CD14-positive monocyte (primary cell): ENCODE data around the gene ACAD8. TPM values are rescaled to one million over a fixed set of nuclear protein-coding genes. Genes with fewer than 3 reads are reported as not detected.

ENCODE experiments used
- DNase-seq, 3 donors: peaks; one replicate each; pipeline ENCODE4 v3.0.0-alpha.2; 2011 to 2022
- H2AFZ ChIP-seq: 2 replicates; pipeline ENCODE4 v1.6.0; 2012; ENCODE audit warnings: mild to moderate bottlenecking, low read depth, low read length, inconsistent platforms; ENCODE audit not compliant: insufficient read depth, poor library complexity, severe bottlenecking
- H3K27ac ChIP-seq, 2 donors: 1 replicate in 1 of 2; 2 replicates in 1 of 2; pipeline ENCODE4 v1.5.1; 2012 to 2013; ENCODE audit warnings: low read length in 2 of 2, control low read depth in 1 of 2, inconsistent platforms in 1 of 2, low read depth in 1 of 2, mild to moderate bottlenecking in 1 of 2
- H3K27me3 ChIP-seq, 2 donors: one replicate each; pipeline versions ENCODE4 v1.6.0 to v1.6.1; 2011 to 2013; ENCODE audit warnings: low read length in 2 of 2; ENCODE audit not compliant: control insufficient read depth in 2 of 2, insufficient read depth in 2 of 2
- H3K36me3 ChIP-seq, 2 donors: replicated peaks in 1 of 2; 1 replicate in 1 of 2; 2 replicates in 1 of 2; pipeline versions ENCODE4 v1.5.1 to v1.6.1; 2012 to 2013; ENCODE audit warnings: low read length in 2 of 2, control low read depth in 1 of 2, inconsistent platforms in 1 of 2, mild to moderate bottlenecking in 1 of 2; ENCODE audit not compliant: insufficient read depth in 2 of 2, control insufficient read depth in 1 of 2
- H3K4me1 ChIP-seq, 2 donors: 1 replicate in 1 of 2; 2 replicates in 1 of 2; pipeline versions ENCODE4 v1.5.1 to v1.6.1; 2012 to 2013; ENCODE audit warnings: low read length in 2 of 2, control low read depth in 1 of 2, inconsistent platforms in 1 of 2, mild to moderate bottlenecking in 1 of 2, moderate library complexity in 1 of 2; ENCODE audit not compliant: insufficient read depth in 2 of 2, control insufficient read depth in 1 of 2
- H3K4me2 ChIP-seq: replicated peaks from 2 replicates; pipeline ENCODE3; 2012; ENCODE audit warnings: low read length, moderate library complexity, mild to moderate bottlenecking; ENCODE audit not compliant: poor library complexity, severe bottlenecking; ENCODE audit errors: extremely low read depth
- H3K4me3 ChIP-seq, 3 experiments: fragments of 200-600 bp in 1 of 3; sonication (generic) in 1 of 3; replicated peaks in 1 of 3; 1 replicate in 2 of 3; 2 replicates in 1 of 3; pipeline ENCODE4 v1.5.1; 2011 to 2013; ENCODE audit warnings: low read length in 3 of 3, mild to moderate bottlenecking in 3 of 3, control low read depth in 2 of 3, low read depth in 2 of 3, inconsistent platforms in 1 of 3, moderate library complexity in 1 of 3
- H3K79me2 ChIP-seq: 2 replicates; pipeline ENCODE4 v1.6.0; 2012; ENCODE audit warnings: mild to moderate bottlenecking, control low read depth, inconsistent platforms, low read length, moderate library complexity; ENCODE audit not compliant: insufficient read depth
- H3K9ac ChIP-seq: 2 replicates; pipeline ENCODE4 v1.6.0; 2017; ENCODE audit warnings: low read length, mild to moderate bottlenecking; ENCODE audit not compliant: insufficient read depth, poor library complexity, severe bottlenecking
- H3K9me3 ChIP-seq, 2 donors: replicated peaks in 1 of 2; 1 replicate in 1 of 2; 2 replicates in 1 of 2; pipeline versions ENCODE4 v1.5.1 to v1.6.1; 2012 to 2013; ENCODE audit warnings: low read length in 2 of 2, control low read depth in 1 of 2; ENCODE audit not compliant: control insufficient read depth in 1 of 2, insufficient read depth in 1 of 2
- H4K20me1 ChIP-seq: 2 replicates; pipeline ENCODE4 v1.6.0; 2012; ENCODE audit warnings: mild to moderate bottlenecking, low read length, control low read depth, moderate library complexity; ENCODE audit not compliant: insufficient read depth
- H3K27ac Mint-ChIP-seq, 7 donors: one replicate each; pipeline ENCODE4 v1.8.0; 2020; ENCODE audit warnings: mild to moderate bottlenecking in 7 of 7, mixed read lengths in 7 of 7, moderate library complexity in 6 of 7, inconsistent platforms in 2 of 7
- H3K27me3 Mint-ChIP-seq, 3 donors: one replicate each; pipeline ENCODE4 v1.8.0; 2021 to 2022; ENCODE audit warnings: low read depth in 3 of 3, mild to moderate bottlenecking in 3 of 3, mixed read lengths in 3 of 3, moderate library complexity in 3 of 3, inconsistent platforms in 1 of 3
- H3K36me3 Mint-ChIP-seq, 2 donors: one replicate each; pipeline ENCODE4 v1.8.0; 2020; ENCODE audit warnings: mixed read lengths in 2 of 2, inconsistent platforms in 1 of 2, mild to moderate bottlenecking in 1 of 2
- H3K4me1 Mint-ChIP-seq: one replicate; pipeline ENCODE4 v1.8.0; 2020; ENCODE audit warnings: mild to moderate bottlenecking, mixed read lengths
- H3K4me3 Mint-ChIP-seq, 2 donors: one replicate each; pipeline ENCODE4 v1.8.0; 2020; ENCODE audit warnings: mild to moderate bottlenecking in 2 of 2, mixed read lengths in 2 of 2, moderate library complexity in 1 of 2
- H3K9me3 Mint-ChIP-seq, 7 donors: one replicate each; pipeline ENCODE4 v1.8.0; 2020 to 2022; ENCODE audit warnings: mixed read lengths in 7 of 7, mild to moderate bottlenecking in 6 of 7, moderate library complexity in 6 of 7, inconsistent platforms in 2 of 7
- WGBS: methylation state at CpG from one replicate; pipeline ENCODE4 v1.1.5; 2013; ENCODE audit warnings: missing lambda C conversion rate; ENCODE audit not compliant: insufficient coverage; 5-methylcytosine and 5-hydroxymethylcytosine counted together
- intact Hi-C, 2 donors: fragments of 100-400 bp; cut with micrococcal nuclease; formaldehyde crosslinking; loops; one replicate each; pipeline versions ENCODE4 v1.15.0 to v1.15.1; 2023
- polyA plus RNA-seq, 3 donors: library from polyadenylated mRNA; depleted of rRNA in 1 of 3; unstranded in 2 of 3; stranded (reverse) in 1 of 3; fragments of 300-500 nt in 2 of 3; fragments of >200 nt in 1 of 3; fragmentation: Illumina TruSeq in 2 of 3; gene quantifications; 1 replicate in 2 of 3; 2 replicates in 1 of 3; pipeline ENCODE4 v1.2.3, GENCODE V29; 2012 to 2021
- TF ChIP-seq, protein P1 (sequence below): fragments of 200-600 bp; IDR thresholded peaks from one replicate; pipeline ENCODE4 v1.8.0; 2022; ENCODE audit warnings: antibody characterized with exemption, mild to moderate bottlenecking

ACAD8 gene
- polyA plus RNA-seq, 3 donors, result 16.7 to 37.2 (median 19.3) TPM

DNA sequence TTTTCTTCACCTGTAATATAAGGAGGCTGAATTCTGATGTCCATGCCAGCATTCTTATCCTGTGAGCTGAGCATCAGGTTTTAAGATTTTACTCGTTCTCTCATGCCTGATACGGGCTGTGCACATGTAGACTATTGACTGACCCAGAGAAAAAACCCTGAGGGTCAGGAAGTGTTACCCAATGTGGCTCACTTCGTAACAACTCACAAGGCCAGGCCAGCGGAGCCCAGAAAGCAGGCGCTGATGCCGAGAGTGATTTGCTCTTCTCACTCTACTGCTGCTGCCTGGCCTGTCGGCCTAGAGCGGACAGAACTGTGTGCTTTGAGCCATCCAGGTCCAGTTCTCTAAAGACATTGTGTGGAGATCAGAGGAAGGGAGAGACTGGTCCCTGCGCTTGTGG is 11.0 kb upstream of the ACAD8 start:
- TF ChIP-seq, protein P1, sequence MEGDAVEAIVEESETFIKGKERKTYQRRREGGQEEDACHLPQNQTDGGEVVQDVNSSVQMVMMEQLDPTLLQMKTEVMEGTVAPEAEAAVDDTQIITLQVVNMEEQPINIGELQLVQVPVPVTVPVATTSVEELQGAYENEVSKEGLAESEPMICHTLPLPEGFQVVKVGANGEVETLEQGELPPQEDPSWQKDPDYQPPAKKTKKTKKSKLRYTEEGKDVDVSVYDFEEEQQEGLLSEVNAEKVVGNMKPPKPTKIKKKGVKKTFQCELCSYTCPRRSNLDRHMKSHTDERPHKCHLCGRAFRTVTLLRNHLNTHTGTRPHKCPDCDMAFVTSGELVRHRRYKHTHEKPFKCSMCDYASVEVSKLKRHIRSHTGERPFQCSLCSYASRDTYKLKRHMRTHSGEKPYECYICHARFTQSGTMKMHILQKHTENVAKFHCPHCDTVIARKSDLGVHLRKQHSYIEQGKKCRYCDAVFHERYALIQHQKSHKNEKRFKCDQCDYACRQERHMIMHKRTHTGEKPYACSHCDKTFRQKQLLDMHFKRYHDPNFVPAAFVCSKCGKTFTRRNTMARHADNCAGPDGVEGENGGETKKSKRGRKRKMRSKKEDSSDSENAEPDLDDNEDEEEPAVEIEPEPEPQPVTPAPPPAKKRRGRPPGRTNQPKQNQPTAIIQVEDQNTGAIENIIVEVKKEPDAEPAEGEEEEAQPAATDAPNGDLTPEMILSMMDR, result no peak
- 77% methylated on average over 6 of the region's 9 CpGs for WGBS
- Histone ChIP-seq H3K36me3 (peaks cover 83 to 96% of the 10 kb centered on the region in 2 donors), H3K9ac (no peak overlapping the region), H3K79me2 (no peaks in the 10 kb centered on the region), H2AFZ (no peak overlapping the region), H3K4me1 (no peaks in the 10 kb centered on the region), H4K20me1 (no peaks in the 10 kb centered on the region), H3K9me3 (no peaks in the 10 kb centered on the region), H3K27me3 (no peaks in the 10 kb centered on the region), H3K27ac (no peak overlapping the region), H3K4me2 (no peak overlapping the region), H3K4me3 (no peak overlapping the region)
- no peaks in the 10 kb centered on the region for H3K4me1 Mint-ChIP-seq
- no peak overlapping the region for H3K27ac Mint-ChIP-seq
- H3K27me3 Mint-ChIP-seq, result no peaks in the 10 kb centered on the region
- no peak overlapping the region for H3K4me3 Mint-ChIP-seq
- no peaks in the 10 kb centered on the region for H3K9me3 Mint-ChIP-seq
- no peak for DNase-seq
- intact Hi-C loops, result no loop called here
- peaks cover 82 to 94% of the 10 kb centered on the region in 2 donors for H3K36me3 Mint-ChIP-seq

DNA sequence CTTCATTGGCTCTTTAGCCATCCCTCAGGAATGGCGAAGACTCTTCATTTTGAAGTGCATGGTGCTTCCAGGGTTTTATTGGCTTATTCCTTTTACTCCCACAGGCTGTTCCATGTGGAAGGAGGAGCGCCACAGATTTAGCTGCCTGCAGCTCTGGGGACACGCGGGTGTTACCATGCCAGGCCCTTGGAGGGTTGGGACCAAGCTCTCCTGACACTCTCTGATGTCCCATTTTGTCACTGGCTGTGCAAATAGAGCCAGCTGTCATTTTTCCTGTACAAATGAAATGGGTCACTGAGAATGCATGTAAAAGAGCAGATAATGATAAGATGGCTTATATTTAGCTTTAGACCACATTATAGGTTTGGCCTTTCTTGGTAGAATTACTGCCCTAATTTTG is 9.5 kb upstream of the ACAD8 start:
- no peaks in the 10 kb centered on the region for H3K27me3 ChIP-seq
- Mint-ChIP-seq H3K27me3 (no peaks in the 10 kb centered on the region), H3K4me1 (no peaks in the 10 kb centered on the region), H3K27ac (no peak overlapping the region), H3K4me3 (no peak overlapping the region), H3K9me3 (no peaks in the 10 kb centered on the region), H3K36me3 (peaks cover 87 to 99% of the 10 kb centered on the region in 2 donors)
- no peak overlapping the region for H3K27ac ChIP-seq
- no peak overlapping the region for H3K4me3 ChIP-seq
- no peaks in the 10 kb centered on the region for H3K79me2 ChIP-seq
- H3K9ac ChIP-seq, result no peak overlapping the region
- TF ChIP-seq, protein P1, result no peak
- DNase-seq, result no peak
- H3K9me3 ChIP-seq, result no peaks in the 10 kb centered on the region
- intact Hi-C loops, result no loop called here
- no peaks in the 10 kb centered on the region for H4K20me1 ChIP-seq
- H3K4me2 ChIP-seq, result no peak overlapping the region
- 94% methylated on average over 3 of the region's 4 CpGs for WGBS
- no peaks in the 10 kb centered on the region for H3K4me1 ChIP-seq
- H2AFZ ChIP-seq, result no peak overlapping the region
- H3K36me3 ChIP-seq, result peaks cover 96 to 100% of the 10 kb centered on the region in 2 donors
